Ovary (tissue), 3 donors: ENCODE measurements around the gene ROPN1L.

Experiments used
- EP300 ChIP-seq: sonication (generic); formaldehyde crosslinking; IDR thresholded peaks from one replicate; pipeline ENCODE4 v1.6.1; 2017; ENCODE audit warnings: antibody characterized with exemption
- POLR2A ChIP-seq: fragments of 450-650 bp; IDR thresholded peaks from one replicate; pipeline ENCODE4 v1.6.1; 2017; ENCODE audit warnings: antibody characterized with exemption, mild to moderate bottlenecking, moderate library complexity
- TF ChIP-seq, protein P1 (sequence below), 3 donors: fragments of 450-650 bp in 2 of 3; fragments of 200-600 bp in 1 of 3; IDR thresholded peaks; one replicate each; pipeline versions ENCODE4 v1.5.1 to v1.8.0; 2016 to 2022; ENCODE audit warnings: antibody characterized with exemption in 3 of 3, mild to moderate bottlenecking in 1 of 3
- donor health status: DM: no; HTN: no; CAD: no.

DNA sequence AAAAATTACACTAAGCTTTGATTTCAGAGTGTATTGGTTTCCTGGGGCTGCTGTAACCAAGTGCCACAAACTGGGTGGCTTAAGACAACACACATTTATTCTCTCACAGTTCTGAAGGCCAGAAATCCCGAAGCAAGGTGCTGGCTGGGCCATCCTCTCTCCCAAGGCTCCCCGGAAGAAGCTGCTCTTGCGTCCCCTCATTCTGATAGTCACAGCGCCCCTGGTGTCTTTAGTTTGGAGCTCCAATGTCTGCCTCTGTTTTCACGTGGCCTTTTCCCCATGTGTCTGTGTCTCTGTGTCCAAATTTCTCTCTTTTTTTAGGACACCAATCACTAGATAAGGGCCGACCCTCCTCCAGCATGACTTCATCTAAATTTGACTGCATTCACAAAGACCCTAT lies 56.7 kb downstream of the ROPN1L start:
- TF ChIP-seq, protein P1, sequence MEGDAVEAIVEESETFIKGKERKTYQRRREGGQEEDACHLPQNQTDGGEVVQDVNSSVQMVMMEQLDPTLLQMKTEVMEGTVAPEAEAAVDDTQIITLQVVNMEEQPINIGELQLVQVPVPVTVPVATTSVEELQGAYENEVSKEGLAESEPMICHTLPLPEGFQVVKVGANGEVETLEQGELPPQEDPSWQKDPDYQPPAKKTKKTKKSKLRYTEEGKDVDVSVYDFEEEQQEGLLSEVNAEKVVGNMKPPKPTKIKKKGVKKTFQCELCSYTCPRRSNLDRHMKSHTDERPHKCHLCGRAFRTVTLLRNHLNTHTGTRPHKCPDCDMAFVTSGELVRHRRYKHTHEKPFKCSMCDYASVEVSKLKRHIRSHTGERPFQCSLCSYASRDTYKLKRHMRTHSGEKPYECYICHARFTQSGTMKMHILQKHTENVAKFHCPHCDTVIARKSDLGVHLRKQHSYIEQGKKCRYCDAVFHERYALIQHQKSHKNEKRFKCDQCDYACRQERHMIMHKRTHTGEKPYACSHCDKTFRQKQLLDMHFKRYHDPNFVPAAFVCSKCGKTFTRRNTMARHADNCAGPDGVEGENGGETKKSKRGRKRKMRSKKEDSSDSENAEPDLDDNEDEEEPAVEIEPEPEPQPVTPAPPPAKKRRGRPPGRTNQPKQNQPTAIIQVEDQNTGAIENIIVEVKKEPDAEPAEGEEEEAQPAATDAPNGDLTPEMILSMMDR (IDR thresholded peaks at IDR 0.05): no peak
- TF ChIP-seq POLR2A (no peak), EP300 (no peak)
